Stimulated activated naive CD4-positive, alpha-beta T cell (primary cell): ENCODE data around the gene DCT.

Experiments used
- DNase-seq, 6 experiments: peaks; one replicate each; lab custom pipeline; 2025; lab: John Stamatoyannopoulos, UW

The DCT gene

DNA sequence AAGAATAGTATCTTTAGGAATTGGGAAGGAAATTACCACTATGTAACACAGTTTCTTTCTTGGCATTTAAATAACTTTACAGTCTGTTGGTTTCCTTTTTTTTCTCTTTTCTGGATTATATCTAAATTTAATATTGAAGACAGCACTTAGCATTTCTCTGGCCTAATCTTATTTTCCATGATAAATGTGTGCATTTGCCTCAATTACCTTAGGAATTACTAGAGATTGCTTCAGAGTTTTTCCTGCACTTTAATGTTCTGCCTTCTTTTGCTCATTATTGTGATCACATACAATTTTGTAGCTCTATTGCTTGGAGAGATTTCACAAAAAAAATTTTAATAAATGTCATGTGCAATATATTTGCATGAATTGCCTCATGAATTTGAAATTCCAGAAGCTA lies 25.1 kb downstream of the DCT start:
- no peak for DNase-seq

DNA sequence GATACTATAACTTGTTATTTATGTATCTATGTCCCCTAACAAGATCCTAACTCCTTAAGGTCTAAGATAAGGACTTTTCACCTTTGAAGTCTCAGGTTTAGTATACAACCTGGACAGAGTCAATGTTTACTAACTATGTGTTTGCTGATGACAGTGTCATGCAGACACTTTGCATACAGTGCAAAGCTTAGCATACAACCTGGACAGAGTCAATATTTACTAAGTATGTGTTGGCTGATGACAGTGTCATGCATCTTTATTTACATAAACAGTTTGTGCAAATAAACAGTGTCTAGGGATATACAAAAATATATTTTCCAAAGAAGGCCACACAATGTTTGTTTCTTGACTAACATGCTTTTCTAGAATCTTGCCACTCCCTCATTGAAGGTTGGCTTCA lies 34.7 kb downstream of the DCT start:
- no peak for DNase-seq

DNA sequence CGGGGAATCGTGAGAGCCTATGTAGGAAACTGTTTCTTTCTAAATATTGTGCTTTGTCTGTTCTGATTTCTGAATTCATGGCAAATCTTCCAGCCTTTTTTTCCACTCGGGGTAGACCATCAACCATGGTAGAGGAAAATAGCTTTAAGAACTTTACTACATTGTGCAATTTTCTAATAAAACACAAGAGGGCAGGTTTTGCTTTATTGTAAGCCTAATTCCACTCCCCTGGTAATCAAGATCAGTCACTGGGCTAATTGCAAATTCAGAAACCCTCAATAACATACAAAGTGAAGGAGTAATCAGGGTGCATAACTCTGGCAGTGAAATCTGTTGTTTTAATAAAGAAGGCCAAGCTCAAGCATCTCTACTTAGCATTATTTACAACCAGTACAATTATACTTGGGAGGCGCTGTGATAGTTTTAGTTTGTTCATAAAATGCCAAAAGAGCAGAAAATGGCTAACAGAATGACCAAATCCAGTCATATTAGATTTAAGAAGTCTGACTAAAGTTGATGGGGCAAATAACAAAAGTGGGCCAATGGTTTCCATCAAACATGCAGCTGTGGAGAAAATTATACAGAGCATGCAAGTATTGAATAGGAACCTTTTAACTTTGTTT lies 43.8 kb downstream of the DCT start:
- peak in 3 of 6 experiments; percentile 9 to 61 (median 60) for DNase-seq

DNA sequence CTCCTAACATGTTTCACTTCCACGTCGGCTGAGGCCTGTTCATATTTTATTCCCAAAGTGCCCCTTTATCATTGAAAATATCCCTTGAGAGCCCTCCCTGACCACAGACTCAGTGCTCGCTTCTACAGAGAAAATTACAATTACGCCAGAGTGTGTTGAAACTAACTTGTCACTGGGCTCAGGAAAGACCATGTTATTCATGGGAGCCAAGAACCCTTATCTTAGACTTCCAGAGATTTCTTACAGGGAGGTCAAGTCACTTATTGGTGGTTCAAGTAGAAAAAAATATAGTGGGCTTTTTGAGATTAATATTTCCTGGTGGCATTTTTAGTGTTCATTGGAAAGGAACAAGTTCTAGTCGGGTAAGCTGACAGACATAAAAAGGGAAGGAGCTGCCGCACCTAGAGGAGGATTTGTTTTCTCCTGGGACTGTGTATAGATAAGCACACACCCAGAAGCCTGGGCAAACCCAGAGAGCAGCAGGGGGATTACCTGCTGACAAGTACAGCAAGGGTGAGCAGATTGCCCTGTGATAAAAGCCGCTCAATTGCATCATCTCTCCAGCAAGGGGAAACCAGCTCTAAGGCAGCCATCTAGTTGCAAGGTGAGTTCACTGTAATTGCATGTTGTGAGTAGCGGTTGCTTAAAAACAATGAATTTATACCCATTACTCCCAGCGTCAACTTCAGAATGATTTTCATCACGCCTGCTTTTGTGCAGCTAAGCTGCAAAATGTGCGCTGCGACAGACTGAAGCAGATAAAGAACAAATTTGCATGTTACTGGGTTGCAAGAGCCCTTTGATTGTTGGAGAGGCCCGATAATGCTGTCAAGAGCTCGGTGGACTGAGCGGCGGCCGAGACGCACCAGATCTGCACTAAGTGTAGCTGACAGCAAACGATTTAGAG lies 46.2 kb downstream of the DCT start:
- DNase-seq: no peak

DNA sequence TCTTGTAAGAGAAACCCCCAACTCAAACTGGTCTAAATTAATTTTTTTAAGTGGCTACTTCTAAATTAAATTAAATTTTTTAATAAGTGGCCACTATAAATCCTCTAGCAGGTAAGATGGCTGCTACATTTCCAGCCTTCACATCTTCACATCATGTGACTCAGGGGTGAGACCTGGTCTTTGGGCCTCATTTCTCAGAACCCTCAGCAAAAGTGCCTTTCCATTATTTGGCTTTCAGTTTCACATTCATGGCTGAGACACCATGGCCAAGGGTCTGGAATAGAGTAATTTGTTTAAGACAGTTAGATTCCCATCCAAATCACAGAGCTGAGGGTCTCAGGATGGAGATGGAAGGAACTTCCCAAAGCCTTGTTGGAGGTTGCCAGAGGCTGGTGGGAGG lies 47.5 kb downstream of the DCT start:
- DNase-seq: no peak

DNA sequence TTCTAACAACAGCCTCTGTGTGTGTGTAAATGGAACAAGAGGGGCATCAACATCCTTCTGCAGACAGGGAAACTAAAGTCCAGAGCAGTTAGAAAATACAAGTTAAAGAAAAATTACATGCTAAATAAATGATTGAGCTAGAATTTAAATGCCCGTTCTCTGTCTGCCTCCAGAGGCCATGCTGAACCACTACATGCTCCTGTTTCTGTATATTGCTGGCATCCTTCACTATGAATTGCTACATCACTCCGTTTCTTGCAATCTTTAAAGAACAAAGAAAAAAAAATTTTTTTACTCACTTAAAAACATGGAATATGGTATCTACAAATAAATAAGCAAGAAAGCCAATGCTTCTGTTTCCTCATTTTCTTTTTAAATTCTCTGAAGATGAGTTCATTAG lies 47.9 kb downstream of the DCT start:
- no peak for DNase-seq

DNA sequence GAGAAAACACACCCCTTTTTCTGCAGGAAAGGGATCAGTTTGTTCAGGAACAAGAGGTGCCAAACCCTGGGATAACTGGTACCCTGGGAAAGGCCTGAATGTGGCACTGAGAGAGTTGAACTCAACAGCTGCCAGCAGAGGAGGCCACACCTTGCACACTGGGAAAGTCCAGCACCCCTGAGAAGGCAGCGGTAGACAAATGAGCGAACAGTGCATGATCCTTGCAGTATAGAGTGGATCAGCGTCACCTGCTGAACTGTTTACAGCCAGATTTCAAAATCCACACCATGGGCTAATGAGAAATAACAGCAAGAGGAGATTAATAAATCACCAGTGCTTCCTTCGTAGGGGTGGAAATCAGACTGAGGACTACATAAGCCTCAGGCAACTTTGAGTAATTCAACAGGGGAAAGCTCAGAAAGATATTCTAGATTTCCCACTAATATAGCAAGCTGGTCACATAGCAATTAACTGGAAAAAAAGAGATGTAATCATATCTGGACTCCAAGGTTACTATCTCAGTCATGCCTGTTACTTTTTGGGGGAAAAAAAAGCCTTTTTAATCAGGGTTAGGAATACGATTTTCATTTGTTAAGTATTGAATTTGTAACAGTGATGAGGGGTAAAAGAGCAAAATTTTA lies 52.0 kb downstream of the DCT start:
- no peak for DNase-seq

DNA sequence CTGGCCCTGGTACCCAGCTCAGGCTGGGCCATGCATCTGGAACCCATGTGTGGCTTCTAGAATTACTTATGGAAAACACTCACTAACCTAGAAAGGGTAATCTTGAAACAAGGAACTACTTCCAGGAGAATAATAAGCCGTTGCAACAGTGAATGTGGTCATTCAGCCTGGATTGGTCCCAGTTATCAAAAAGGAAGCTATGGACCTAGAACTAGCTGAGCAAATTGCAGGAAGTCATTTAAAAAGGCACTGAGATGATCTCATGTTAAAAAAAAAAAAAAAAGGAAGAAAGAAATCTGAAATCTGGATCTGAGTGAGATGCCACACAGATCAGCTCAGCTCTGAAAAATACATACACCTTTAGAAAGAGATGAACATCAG lies 59.6 kb downstream of the DCT start:
- DNase-seq: peak in 1 of 6 experiments; percentile 3

DNA sequence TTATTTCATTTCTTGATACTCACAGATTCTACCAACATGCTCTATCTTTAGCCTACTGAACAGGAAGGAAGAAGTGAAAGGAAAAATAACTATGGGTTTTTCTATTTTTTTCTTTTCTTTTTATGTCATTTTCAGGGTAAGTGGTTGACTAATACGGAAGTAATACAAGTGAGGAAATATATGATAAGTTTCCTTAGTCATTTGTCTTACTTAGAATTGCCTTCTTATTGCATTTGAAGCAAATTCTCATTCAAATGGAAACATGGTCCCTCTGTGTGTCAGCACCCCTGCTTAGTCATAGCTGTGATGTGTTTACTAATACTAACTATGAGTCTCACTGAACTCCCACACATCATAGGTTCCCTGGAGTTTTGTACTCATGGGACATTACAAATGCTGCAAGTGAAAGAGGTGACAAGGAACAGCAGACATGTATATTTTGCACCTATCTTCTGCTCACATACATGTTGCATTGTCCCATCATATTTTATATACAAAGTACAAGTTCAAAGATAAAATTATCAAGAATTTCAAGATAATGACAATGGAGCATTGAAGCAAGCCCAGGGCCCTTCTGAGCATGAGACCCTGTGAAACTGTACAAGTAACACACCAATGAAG lies 60.1 kb downstream of the DCT start:
- DNase-seq: peak in 3 of 6 experiments; percentile 22 to 42 (median 33)

DNA sequence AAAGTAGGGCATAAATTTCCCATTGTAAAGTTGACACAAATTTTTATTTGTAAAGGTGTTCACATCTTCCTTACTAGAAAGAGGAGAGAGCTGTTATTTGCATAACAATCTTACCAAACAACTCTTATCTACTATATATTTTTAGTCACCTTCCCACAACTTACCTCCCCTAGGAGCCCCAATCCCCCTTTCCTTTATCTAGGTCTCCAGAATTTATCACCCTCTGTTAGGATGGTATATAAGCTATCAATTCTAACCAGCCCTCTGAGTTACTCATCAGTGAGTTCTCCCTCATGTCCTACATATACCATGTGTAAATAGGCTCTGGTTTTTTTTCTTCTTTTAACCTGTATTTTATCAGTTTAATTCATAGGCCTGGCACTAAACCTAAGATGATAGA lies 62.2 kb downstream of the DCT start:
- DNase-seq: no peak

DNA sequence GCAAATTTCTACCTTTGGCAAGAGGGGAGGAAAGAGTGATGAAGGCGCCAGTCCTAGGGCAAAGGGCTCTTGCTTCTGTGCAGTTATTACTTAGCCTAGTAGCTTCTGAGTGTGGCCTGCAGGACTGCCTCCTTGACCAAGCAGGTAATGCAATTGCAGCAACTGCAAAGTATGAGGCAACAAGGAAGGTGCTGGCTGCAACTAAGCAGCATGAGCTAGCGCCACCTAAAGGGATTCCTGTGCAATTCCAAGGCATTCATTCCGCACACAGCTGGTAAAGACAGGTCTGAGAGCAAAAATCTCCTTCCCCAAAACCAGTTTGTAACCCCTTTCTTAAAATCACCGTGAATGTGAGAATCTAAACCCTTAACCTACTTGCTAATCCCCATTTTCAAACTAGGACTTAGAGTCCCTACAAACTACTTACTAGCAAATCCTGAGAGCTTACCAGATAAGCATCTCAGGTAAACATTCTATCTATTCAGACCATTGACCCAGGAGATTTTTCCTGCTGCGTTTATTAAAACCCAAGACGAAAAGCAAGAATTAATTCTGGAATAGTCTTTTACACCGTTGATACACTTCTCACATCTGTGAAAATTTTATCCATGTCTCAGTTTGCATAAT lies 62.9 kb downstream of the DCT start:
- no peak for DNase-seq

DNA sequence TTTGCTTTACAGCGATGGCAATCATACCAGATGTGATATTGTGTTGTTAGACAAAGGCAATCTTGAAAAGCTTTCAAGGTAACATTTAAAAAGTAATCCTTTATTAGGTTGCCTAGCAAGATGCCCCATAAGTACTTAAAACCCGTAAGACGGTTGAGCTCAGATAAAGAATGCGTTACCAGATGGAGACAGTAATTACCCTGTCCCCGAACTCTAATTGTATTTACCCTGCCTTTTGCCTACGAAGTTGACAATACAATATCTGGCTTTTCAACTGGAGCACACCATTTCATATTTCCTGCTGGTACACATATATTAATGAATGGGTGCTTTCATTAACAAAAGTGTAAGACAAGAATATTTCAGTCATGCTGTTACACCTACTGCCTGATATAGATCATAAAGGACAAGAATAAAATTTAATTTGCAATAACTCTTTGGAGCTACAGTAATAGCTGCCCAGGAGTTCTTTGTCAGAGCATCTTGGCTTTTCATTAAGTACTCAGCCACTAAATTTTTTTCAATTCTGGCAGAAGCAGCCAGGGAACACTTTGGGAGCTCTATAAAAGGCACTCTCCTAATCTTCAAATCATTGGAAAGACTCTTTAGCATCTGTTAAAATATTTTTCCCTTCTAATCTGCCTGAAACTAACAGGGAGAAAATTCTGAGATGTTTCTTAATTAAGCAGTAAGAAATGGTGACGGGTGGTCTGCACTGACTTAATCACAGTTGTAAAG lies 63.8 kb downstream of the DCT start:
- DNase-seq: no peak

DNA sequence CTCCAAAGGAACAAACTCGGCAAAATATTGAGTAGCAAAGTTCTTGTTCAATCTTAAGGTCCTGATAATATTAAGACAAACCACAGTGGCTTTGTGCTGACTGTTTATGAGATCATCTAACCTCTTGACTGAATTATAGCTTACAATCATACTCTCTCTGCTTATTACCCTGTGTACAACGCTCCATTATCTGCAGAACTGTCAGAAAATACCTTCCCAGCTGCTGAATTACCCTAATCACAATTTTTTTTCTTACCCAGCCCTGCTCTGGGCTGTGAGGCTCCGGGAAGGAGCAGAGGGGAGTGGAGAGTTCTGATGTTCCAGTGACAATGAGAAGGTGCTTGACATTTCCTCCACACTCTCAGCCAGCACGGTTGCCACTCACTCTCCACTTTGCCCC lies 64.8 kb downstream of the DCT start:
- no peak for DNase-seq

DNA sequence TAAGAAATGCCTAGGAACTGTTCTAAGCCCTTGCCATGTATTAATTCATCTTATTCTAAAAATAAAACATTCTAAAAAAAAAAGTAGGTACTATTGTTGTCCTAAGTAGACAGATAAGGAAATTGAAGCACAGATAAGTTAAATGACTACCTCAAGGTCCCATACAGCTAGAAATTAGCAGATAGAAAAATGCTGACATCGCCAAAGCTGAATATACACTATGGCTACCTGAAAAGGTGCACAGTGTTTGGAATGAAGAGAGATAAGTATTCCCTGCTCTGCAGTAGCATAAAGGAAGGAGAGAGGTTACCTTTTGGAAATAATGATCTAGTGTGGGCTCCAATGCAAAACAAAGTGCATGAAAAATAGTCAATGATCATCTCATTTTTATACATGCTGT lies 65.3 kb downstream of the DCT start:
- DNase-seq: no peak

DNA sequence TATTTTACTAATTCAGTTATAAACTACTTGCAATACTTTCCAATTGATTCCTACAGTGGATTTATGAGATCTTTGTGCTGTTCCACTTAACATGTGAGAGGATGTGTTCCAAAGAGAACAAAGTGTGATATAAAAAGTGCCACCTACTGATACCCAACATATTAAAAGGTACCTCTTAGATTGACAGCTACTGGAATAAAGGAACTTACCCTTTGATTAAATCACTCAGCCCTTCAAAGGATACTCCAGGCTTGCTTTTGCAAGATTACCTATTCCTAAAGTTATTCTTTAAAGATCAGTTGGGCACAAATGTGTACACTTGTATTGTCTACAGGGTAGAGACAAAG lies 65.9 kb downstream of the DCT start:
- no peak for DNase-seq

DNA sequence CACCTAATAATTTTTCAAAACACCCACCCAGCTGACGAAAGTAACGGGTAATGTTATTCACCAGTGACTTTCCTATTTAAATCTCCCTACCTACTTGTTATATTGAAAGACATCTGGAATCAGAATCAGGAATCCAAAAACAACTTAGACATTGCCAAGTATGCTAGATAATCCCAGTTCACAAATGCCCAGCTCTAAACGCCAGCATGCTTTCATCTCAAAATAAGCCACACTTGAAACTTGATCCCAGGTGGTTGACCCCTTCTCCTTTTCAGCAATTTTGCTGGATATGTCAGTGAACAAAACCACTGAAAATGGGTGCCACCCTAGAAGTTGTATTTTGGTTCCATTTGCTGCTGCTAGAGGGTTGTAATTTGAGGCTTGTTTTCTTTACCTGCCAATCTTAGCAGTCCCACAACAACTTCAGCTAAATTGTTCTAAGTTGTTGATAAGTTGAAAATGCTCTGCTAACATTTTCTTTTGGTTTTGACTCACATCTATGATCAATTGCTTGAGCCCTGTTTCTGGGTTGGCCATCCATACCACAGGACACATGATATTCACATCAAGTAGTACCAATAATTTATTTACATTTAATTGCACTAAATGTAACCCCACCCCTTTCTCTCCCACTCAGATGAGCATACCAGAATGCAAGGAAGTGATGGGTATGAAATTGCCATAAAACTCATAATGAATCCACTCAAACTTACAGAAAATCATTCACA lies 66.4 kb downstream of the DCT start:
- no peak for DNase-seq

DNA sequence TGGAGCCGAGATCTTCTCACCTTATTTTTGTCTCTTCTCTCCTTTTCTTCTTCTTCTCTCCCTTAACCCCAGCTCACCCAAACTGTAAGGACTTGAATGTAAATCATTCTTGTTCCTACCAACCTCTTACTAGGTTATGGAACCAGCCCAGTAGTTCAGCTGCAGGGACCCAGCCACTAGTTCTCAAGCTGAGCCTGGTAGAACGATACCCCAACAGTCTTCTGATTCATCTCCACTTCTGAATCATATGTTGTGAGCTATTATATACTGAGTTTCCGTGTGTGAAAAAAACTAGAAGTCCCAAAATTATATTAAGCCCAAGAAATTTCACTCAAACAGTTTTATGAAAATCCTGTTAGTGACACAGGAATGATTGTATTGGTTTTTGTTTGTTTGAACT lies 67.7 kb downstream of the DCT start:
- DNase-seq: no peak

DNA sequence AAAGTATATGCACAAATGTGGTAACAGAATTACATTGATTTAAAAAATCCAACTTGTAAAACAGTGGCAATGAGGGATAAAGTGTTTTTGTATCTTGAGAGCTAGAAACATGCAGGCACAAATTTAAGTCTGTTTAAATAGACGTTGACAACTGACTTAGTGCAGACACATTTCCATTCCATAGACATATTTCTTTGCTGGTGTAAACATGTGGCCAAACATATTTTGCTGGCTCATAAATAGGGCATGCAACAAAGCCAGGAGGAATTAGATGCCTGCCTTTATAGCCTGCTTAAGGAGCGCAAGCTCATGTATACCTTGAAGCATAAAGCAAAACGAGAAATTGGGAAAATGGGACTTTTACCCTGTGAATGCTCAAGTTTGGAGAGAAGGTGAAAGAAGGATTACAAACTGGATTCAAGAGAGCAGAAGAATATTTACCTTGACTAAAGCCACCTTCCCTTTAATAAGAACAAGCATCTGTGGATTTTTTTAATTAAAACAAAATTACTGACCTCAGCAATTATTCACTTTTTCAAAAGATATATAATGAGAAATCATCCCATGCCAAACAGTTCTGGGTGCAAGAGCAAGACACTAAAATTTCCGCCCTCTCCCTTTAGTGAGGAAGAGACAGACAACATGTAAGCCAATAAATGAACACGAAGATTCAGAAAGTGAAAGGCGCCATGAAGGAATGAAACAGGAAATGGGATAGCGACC lies 71.0 kb downstream of the DCT start:
- DNase-seq: no peak

DNA sequence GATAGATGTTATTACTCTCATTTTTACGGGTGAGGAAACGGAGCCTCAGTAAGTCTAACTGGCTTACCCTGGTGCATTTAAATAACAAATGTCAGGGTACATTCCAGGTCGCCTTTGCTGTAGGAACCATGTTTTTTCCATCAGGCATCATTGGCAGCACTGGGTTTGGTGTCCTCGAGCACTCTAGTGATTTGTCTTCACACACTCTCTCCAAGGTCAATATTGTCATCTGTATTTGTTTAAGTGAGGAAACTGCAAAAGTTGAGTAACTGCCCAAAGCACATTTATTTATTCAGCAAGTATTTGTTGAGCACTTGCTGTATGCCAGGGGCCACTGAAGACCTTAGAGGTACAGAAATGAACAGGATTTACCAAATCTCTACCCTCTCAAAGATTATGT lies 78.6 kb downstream of the DCT start:
- DNase-seq: no peak

DNA sequence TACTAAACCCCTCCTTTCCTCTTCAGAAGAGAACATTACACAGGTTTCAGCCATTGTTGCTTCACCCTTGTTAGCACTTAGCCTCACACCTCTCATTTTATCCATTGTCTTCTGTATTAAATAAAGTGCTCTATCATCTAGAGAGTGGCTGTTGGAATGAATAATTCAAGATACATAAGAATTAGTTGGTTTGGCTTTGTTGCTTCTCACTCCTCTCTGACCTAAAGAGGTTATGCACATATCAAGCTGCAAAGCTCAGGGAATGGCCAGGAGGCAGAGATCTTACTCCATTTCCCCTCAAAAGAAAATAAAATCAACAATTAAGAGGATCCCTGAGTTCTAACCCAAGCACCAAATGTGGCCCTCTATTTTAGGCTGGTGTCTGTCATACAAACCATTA lies 79.7 kb downstream of the DCT start:
- DNase-seq: no peak
